Neural cell (in vitro differentiated cells): ENCODE measurements around the gene SLC13A2. TPM values are rescaled to one million over a fixed set of nuclear protein-coding genes. Genes with fewer than 3 reads are reported as not detected.

Source experiments
- H2AFZ ChIP-seq: fragments of 200-600, 300-800 bp; sonication (generic), shearing (Covaris generic); 2 replicates; pipeline ENCODE4 v1.6.0; 2014; ENCODE audit warnings: low read depth, mild to moderate bottlenecking, antibody characterized with exemption, low read length, moderate library complexity
- H3F3A ChIP-seq: fragments of 200-600 bp; shearing (Covaris generic); 2 replicates; pipeline ENCODE4 v1.6.1; 2016; ENCODE audit warnings: mild to moderate bottlenecking, moderate library complexity, mixed read lengths, antibody characterized with exemption, low read length; ENCODE audit not compliant: insufficient read depth, poor library complexity, severe bottlenecking
- H3K27ac ChIP-seq: fragments of 200-600, 300-800 bp; sonication (generic), shearing (Covaris generic); 2 replicates; pipeline ENCODE4 v1.5.1; 2014; ENCODE audit warnings: mild to moderate bottlenecking, low read length, moderate library complexity
- H3K27me3 ChIP-seq: fragments of 300-800, 200-600 bp; sonication (generic), shearing (Covaris generic); 2 replicates; pipeline ENCODE4 v1.6.0; 2014; ENCODE audit warnings: mild to moderate bottlenecking, low read depth, low read length, moderate library complexity; ENCODE audit not compliant: insufficient read depth
- H3K36me3 ChIP-seq: fragments of 300-800, 200-600 bp; sonication (generic), shearing (Covaris generic); 2 replicates; pipeline ENCODE4 v1.5.1; 2014; ENCODE audit warnings: mild to moderate bottlenecking, antibody characterized with exemption, low read length, moderate library complexity; ENCODE audit not compliant: insufficient read depth
- H3K4me2 ChIP-seq: fragments of 300-800, 200-600 bp; sonication (generic), shearing (Covaris generic); 2 replicates; pipeline ENCODE4 v1.6.0; 2014; ENCODE audit warnings: mild to moderate bottlenecking, low read length
- H3K4me3 ChIP-seq: fragments of 300-800, 200-600 bp; sonication (generic), shearing (Covaris generic); 2 replicates; pipeline ENCODE4 v1.5.1; 2014; ENCODE audit warnings: mild to moderate bottlenecking, low read length, moderate library complexity
- H3K79me2 ChIP-seq: fragments of 200-600 bp; shearing (Covaris generic); replicated peaks from 2 replicates; pipeline ENCODE4 v1.6.0; 2014; ENCODE audit warnings: mild to moderate bottlenecking, low read length, moderate library complexity; ENCODE audit not compliant: insufficient read depth
- H3K9ac ChIP-seq: fragments of 300-800, 200-600 bp; sonication (generic), shearing (Covaris generic); 2 replicates; pipeline ENCODE4 v1.6.1; 2016; ENCODE audit warnings: mild to moderate bottlenecking, low read length, mixed read lengths
- H3K9me2 ChIP-seq: fragments of 200-600 bp; shearing (Covaris generic); 2 replicates; pipeline ENCODE4 v1.6.1; 2016; ENCODE audit warnings: mild to moderate bottlenecking, low read length, mixed read lengths; ENCODE audit not compliant: insufficient read depth
- H3K9me3 ChIP-seq: fragments of 200-600, 300-800 bp; sonication (generic), shearing (Covaris generic); 2 replicates; pipeline ENCODE4 v1.6.1; 2016; ENCODE audit warnings: mild to moderate bottlenecking, mixed run types, low read length, moderate library complexity, mixed read lengths
- H4K20me1 ChIP-seq: fragments of 200-600 bp; shearing (Covaris generic); 2 replicates; pipeline ENCODE4 v1.6.1; 2016; ENCODE audit warnings: mild to moderate bottlenecking, mixed run types; ENCODE audit not compliant: insufficient read depth
- EP300 ChIP-seq: fragments of 450-650 bp; conservative IDR thresholded peaks from 2 replicates; pipeline ENCODE4 v1.6.1; 2014; ENCODE audit warnings: antibody characterized with exemption, mild to moderate bottlenecking, moderate library complexity; ENCODE audit not compliant: poor library complexity, severe bottlenecking
- EZH2 ChIP-seq: fragments of 200-600, 300-800 bp; shearing (Covaris generic), sonication (generic); IDR thresholded peaks from 2 replicates; pipeline ENCODE4 v1.6.1; 2014; ENCODE audit warnings: antibody characterized with exemption, low read length, borderline replicate concordance, mild to moderate bottlenecking; ENCODE audit not compliant: insufficient read depth, poor library complexity, severe bottlenecking
- MXI1 ChIP-seq: fragments of 450-650 bp; conservative IDR thresholded peaks from 2 replicates; pipeline ENCODE4 v1.6.1; 2014; ENCODE audit warnings: antibody characterized with exemption, mild to moderate bottlenecking; ENCODE audit not compliant: poor library complexity, severe bottlenecking
- POLR2AphosphoS5 ChIP-seq: IDR thresholded peaks from 2 replicates; pipeline ENCODE4 v1.6.1; 2012
- RAD21 ChIP-seq: fragments of 450-650 bp; conservative IDR thresholded peaks from 2 replicates; pipeline ENCODE4 v1.6.1; 2014; ENCODE audit warnings: antibody characterized with exemption, mild to moderate bottlenecking, moderate library complexity
- SMC3 ChIP-seq: fragments of 450-650 bp; conservative IDR thresholded peaks from 2 replicates; pipeline ENCODE4 v1.6.1; 2014; ENCODE audit warnings: antibody characterized with exemption, mild to moderate bottlenecking, moderate library complexity; ENCODE audit not compliant: poor library complexity
- TAF1 ChIP-seq: IDR thresholded peaks from 2 replicates; pipeline ENCODE4 v1.6.1; 2012; ENCODE audit warnings: low read depth
- polyA plus RNA-seq: library from polyadenylated mRNA; depleted of rRNA; stranded (reverse); fragments of >200 nt; gene quantifications from 2 replicates; pipeline ENCODE4 v1.2.3, GENCODE V29; 2014
- TF ChIP-seq, protein P1 (sequence below): IDR thresholded peaks from 2 replicates; pipeline ENCODE4 v1.6.1; 2012; ENCODE audit warnings: borderline replicate concordance
- TF ChIP-seq, protein P2 (sequence below): fragments of 450-650 bp; IDR thresholded peaks from 2 replicates; pipeline ENCODE4 v1.5.1; 2014; ENCODE audit warnings: antibody characterized with exemption, mild to moderate bottlenecking, moderate library complexity; ENCODE audit not compliant: poor library complexity, severe bottlenecking

Gene SLC13A2
- polyA plus RNA-seq, 1 donor from 2014 or later: not detected

DNA sequence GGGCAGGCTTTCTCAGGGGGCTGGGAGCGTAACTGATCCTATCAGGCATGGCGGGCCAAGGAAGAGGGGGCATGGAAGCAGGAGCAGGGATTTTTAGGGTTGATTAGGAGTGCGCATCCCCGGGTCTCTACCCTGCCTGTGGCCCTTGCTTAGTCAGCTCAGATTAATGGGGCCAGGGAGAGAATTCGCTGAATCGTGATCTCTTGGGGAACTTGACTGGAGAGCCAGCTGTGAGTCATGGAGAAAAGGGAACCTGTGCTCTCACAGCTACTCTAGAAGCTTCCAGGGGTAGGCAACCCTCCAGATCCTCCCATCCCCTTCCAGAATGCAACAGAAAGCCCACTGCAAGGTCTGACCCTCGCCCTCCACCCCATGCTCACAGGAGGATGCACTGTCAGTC is 36.3 kb downstream of the SLC13A2 start:
- no peaks in the 10 kb centered on the region for H3K9me3 ChIP-seq
- no peaks in the 10 kb centered on the region for H3K36me3 ChIP-seq
- no peaks in the 10 kb centered on the region for H4K20me1 ChIP-seq
- no peaks in the 10 kb centered on the region for H3K9me2 ChIP-seq
- H3K27me3 ChIP-seq: no peaks in the 10 kb centered on the region
- H2AFZ ChIP-seq: no peak overlapping the region
- H3K4me2 ChIP-seq: no peak overlapping the region
- H3K9ac ChIP-seq: no peak overlapping the region
- no peak overlapping the region for H3K4me3 ChIP-seq
- no peaks in the 10 kb centered on the region for H3K79me2 ChIP-seq
- TF ChIP-seq TAF1: no peak
- TF ChIP-seq RAD21: no peak
- TF ChIP-seq, protein P1, sequence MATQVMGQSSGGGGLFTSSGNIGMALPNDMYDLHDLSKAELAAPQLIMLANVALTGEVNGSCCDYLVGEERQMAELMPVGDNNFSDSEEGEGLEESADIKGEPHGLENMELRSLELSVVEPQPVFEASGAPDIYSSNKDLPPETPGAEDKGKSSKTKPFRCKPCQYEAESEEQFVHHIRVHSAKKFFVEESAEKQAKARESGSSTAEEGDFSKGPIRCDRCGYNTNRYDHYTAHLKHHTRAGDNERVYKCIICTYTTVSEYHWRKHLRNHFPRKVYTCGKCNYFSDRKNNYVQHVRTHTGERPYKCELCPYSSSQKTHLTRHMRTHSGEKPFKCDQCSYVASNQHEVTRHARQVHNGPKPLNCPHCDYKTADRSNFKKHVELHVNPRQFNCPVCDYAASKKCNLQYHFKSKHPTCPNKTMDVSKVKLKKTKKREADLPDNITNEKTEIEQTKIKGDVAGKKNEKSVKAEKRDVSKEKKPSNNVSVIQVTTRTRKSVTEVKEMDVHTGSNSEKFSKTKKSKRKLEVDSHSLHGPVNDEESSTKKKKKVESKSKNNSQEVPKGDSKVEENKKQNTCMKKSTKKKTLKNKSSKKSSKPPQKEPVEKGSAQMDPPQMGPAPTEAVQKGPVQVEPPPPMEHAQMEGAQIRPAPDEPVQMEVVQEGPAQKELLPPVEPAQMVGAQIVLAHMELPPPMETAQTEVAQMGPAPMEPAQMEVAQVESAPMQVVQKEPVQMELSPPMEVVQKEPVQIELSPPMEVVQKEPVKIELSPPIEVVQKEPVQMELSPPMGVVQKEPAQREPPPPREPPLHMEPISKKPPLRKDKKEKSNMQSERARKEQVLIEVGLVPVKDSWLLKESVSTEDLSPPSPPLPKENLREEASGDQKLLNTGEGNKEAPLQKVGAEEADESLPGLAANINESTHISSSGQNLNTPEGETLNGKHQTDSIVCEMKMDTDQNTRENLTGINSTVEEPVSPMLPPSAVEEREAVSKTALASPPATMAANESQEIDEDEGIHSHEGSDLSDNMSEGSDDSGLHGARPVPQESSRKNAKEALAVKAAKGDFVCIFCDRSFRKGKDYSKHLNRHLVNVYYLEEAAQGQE: no peak
- no peak overlapping the region for H3K27ac ChIP-seq
- H3F3A ChIP-seq: no peaks in the 10 kb centered on the region

DNA sequence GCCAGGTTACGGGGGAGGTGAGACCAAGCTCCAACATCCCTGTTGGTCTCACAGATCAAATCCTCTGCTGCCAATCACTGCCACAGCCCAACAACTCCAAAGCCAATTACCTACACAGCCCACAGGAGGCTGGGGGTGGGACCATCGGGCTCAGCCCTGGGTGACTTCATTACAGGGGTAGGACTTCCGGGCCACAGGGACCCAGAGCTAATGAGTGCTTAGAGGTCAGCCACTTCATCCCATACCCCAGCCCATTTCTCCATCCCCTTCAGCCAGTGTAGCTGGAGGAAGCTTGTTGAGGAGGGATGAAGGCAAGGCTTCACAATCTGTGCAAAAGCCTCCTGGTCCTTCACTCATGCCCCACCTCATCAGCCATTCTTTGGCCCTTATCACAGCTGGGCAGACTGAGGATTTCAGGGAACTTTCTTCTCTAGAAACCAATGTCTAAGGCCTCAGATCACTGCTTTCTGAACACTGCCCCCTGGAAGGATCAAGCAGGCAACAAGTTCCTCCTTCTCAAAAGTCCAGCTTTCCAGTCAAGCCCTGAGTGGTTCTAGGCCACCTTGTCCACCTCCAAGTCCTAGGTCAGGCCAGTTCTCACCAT is 38.5 kb downstream of the SLC13A2 start:
- no peak overlapping the region for H3K4me3 ChIP-seq
- no peak for TF ChIP-seq MXI1
- no peak for TF ChIP-seq TAF1
- no peak for TF ChIP-seq EZH2
- TF ChIP-seq, protein P1: no peak
- no peak for TF ChIP-seq RAD21
- TF ChIP-seq, protein P2, sequence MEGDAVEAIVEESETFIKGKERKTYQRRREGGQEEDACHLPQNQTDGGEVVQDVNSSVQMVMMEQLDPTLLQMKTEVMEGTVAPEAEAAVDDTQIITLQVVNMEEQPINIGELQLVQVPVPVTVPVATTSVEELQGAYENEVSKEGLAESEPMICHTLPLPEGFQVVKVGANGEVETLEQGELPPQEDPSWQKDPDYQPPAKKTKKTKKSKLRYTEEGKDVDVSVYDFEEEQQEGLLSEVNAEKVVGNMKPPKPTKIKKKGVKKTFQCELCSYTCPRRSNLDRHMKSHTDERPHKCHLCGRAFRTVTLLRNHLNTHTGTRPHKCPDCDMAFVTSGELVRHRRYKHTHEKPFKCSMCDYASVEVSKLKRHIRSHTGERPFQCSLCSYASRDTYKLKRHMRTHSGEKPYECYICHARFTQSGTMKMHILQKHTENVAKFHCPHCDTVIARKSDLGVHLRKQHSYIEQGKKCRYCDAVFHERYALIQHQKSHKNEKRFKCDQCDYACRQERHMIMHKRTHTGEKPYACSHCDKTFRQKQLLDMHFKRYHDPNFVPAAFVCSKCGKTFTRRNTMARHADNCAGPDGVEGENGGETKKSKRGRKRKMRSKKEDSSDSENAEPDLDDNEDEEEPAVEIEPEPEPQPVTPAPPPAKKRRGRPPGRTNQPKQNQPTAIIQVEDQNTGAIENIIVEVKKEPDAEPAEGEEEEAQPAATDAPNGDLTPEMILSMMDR: no peak
- TF ChIP-seq EP300: no peak
- no peak for TF ChIP-seq POLR2AphosphoS5
- no peak for TF ChIP-seq SMC3
- H2AFZ ChIP-seq: no peak overlapping the region
- peaks cover 9% of the 10 kb centered on the region for H3K9me3 ChIP-seq
- H3K27ac ChIP-seq: no peak overlapping the region
- no peak overlapping the region for H3K4me2 ChIP-seq
- H3K36me3 ChIP-seq: no peaks in the 10 kb centered on the region
- no peaks in the 10 kb centered on the region for H3F3A ChIP-seq
- no peaks in the 10 kb centered on the region for H3K27me3 ChIP-seq
- no peaks in the 10 kb centered on the region for H3K79me2 ChIP-seq
- H3K9me2 ChIP-seq: no peaks in the 10 kb centered on the region
- no peak overlapping the region for H3K9ac ChIP-seq
- H4K20me1 ChIP-seq: no peaks in the 10 kb centered on the region
